ENCODE results near the gene SMIM33.
A peak's percentile ranks its signal among the peaks of the same experiment; 100 is the strongest.
"Not testable (repeated sequence)": the region's sequence is repeated elsewhere in the genome, so short reads cannot be mapped to it uniquely, and the experiment has no call there.

GRCh38 chr5:139513434-139513833 is 42.6 kb downstream of the SMIM33 start:
- not testable (repeated sequence) for TF ChIP-seq POLR2A (IDR thresholded peaks at IDR 0.05)
- TF ChIP-seq CTCF (IDR thresholded peaks at IDR 0.05): peak; percentile 23 to 72 (median 57)
